ENCODE measurements around the gene PRKAB1. TPM values are rescaled to one million over a fixed set of nuclear protein-coding genes. Genes with fewer than 3 reads are reported as not detected.

The PRKAB1 gene
- total RNA-seq, 1 experiment from 2014 or later = 37.3 TPM

DNA sequence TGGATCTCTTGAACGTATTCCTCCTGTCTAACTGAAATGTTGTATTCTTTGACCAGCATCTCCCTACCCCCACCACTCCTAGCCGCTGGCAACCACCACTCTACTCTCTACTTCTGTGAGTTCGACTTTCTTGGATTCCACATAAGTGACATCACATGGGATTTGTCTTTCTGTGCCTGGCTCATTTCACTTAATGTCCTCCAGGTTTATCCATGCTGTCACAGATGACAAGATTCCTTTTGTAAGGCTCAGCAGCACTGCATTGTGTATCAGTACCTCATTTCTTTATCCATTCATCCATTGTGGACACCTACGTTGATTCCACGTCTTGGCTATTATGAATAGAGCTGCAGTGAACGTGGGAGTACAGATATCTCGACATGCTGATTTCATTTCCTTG lies 10.5 kb downstream of the PRKAB1 start:
- POLR2A ChIA-PET = no interaction called here
- no peak overlapping the region for H3K4me3 Mint-ChIP-seq (ENCODE audit: unreplicated experiment)
- no peaks in the 10 kb centered on the region for H3K9me3 Mint-ChIP-seq (ENCODE audit: unreplicated experiment)
- intact Hi-C loops (cut with micrococcal nuclease; ENCODE audit: unreplicated experiment) = no loop called here
- CTCF ChIA-PET = no interaction called here
- Histone ChIP-seq H3K9me3 (no peaks in the 10 kb centered on the region), H3K27me3 (replicated peaks; ENCODE audit: control insufficient read depth, insufficient read depth, low read length) (no peaks in the 10 kb centered on the region), H3K4me3 (ENCODE audit: low read depth, low read length) (no peak overlapping the region), H3K4me1 (peaks cover 4% of the 10 kb centered on the region), H3K36me3 (ENCODE audit: control insufficient read depth, insufficient read depth, low read length) (peaks cover 4% of the 10 kb centered on the region)
- H3K27ac Mint-ChIP-seq (ENCODE audit: unreplicated experiment) = no peak overlapping the region
- H3K36me3 Mint-ChIP-seq (ENCODE audit: insufficient read depth, unreplicated experiment) = peaks cover 71% of the 10 kb centered on the region
- no peaks in the 10 kb centered on the region for H3K27me3 Mint-ChIP-seq (ENCODE audit: insufficient read depth, unreplicated experiment)
- H3K4me1 Mint-ChIP-seq (ENCODE audit: low read depth, unreplicated experiment) = no peaks in the 10 kb centered on the region
- TF ChIP-seq, protein P1, sequence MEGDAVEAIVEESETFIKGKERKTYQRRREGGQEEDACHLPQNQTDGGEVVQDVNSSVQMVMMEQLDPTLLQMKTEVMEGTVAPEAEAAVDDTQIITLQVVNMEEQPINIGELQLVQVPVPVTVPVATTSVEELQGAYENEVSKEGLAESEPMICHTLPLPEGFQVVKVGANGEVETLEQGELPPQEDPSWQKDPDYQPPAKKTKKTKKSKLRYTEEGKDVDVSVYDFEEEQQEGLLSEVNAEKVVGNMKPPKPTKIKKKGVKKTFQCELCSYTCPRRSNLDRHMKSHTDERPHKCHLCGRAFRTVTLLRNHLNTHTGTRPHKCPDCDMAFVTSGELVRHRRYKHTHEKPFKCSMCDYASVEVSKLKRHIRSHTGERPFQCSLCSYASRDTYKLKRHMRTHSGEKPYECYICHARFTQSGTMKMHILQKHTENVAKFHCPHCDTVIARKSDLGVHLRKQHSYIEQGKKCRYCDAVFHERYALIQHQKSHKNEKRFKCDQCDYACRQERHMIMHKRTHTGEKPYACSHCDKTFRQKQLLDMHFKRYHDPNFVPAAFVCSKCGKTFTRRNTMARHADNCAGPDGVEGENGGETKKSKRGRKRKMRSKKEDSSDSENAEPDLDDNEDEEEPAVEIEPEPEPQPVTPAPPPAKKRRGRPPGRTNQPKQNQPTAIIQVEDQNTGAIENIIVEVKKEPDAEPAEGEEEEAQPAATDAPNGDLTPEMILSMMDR (IDR thresholded peaks at IDR 0.05; ENCODE audit: insufficient read depth in 1 of 2, low read depth in 1 of 2, low read length in 1 of 2, severe bottlenecking in 1 of 2, unreplicated experiment in 1 of 2) = no peak
- no TSS peak for BruUV-seq (replicated peaks)
- DNase-seq = no peak

DNA sequence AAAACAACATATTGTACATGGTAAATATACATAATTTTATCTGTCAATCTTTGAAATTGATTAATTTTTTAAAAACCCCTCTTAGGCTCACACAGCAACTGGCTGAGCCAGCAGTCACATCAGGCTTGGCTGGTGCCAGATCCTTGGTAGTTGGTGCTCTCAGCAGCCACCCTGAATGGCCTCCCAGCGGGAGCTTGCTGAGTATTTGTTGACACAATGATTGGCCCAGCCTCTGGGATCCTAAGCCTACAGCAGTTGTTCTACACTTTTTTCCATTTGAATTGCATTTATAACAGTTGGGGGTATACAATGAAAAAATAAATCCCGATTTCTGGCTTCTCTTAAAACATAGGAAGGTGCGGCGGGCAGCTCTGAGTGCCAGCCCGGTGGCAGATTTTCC lies 11.1 kb downstream of the PRKAB1 start:
- POLR2A ChIA-PET = no interaction called here
- no peak for DNase-seq
- no peaks in the 10 kb centered on the region for H3K27me3 ChIP-seq (replicated peaks; ENCODE audit: control insufficient read depth, insufficient read depth, low read length)
- no peaks in the 10 kb centered on the region for H3K4me1 Mint-ChIP-seq (ENCODE audit: low read depth, unreplicated experiment)
- peaks cover 11% of the 10 kb centered on the region for H3K4me1 ChIP-seq
- no peaks in the 10 kb centered on the region for H3K9me3 Mint-ChIP-seq (ENCODE audit: unreplicated experiment)
- H3K27me3 Mint-ChIP-seq (ENCODE audit: insufficient read depth, unreplicated experiment) = no peaks in the 10 kb centered on the region
- H3K4me3 ChIP-seq (ENCODE audit: low read depth, low read length) = no peak overlapping the region
- H3K36me3 Mint-ChIP-seq (ENCODE audit: insufficient read depth, unreplicated experiment) = peaks cover 64% of the 10 kb centered on the region
- H3K27ac Mint-ChIP-seq (ENCODE audit: unreplicated experiment) = no peak overlapping the region
- CTCF ChIA-PET = no interaction called here
- no TSS peak for BruUV-seq (replicated peaks)
- no peak overlapping the region for H3K4me3 Mint-ChIP-seq (ENCODE audit: unreplicated experiment)
- H3K36me3 ChIP-seq (ENCODE audit: control insufficient read depth, insufficient read depth, low read length) = peaks cover 2% of the 10 kb centered on the region
- no peaks in the 10 kb centered on the region for H3K9me3 ChIP-seq
- TF ChIP-seq, protein P1 (IDR thresholded peaks at IDR 0.05; ENCODE audit: insufficient read depth in 1 of 2, low read depth in 1 of 2, low read length in 1 of 2, severe bottlenecking in 1 of 2, unreplicated experiment in 1 of 2) = no peak
- intact Hi-C loops (cut with micrococcal nuclease; ENCODE audit: unreplicated experiment) = no loop called here

DNA sequence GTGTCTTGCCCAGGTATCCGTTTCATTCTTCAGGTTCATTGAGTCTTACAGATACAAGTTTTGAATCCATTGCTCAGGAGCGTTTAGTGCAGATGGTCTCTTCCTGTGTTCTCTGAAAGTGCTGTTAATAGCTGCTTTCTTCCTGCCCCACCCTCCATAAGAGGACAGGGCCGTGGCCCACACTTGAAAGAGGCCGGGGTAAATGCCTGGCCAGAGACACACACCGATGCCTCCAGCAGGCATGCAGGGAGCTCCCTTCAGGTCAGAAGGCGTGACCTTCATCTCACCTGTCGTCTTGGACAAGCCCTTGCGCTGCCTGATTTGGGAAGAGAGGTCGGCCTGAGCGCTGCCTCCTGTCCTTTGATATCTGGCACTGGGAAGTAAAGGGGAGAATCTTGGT lies 11.6 kb downstream of the PRKAB1 start:
- Histone ChIP-seq H3K4me3 (ENCODE audit: low read depth, low read length) (no peak overlapping the region), H3K27me3 (replicated peaks; ENCODE audit: control insufficient read depth, insufficient read depth, low read length) (no peaks in the 10 kb centered on the region), H3K36me3 (ENCODE audit: control insufficient read depth, insufficient read depth, low read length) (peaks cover 2% of the 10 kb centered on the region; the same call in 1 of the 2 replicates), H3K9me3 (no peaks in the 10 kb centered on the region), H3K4me1 (peaks cover 15% of the 10 kb centered on the region)
- Mint-ChIP-seq H3K4me1 (ENCODE audit: low read depth, unreplicated experiment) (no peaks in the 10 kb centered on the region), H3K27me3 (ENCODE audit: insufficient read depth, unreplicated experiment) (no peaks in the 10 kb centered on the region), H3K9me3 (ENCODE audit: unreplicated experiment) (no peaks in the 10 kb centered on the region), H3K27ac (ENCODE audit: unreplicated experiment) (no peak overlapping the region), H3K36me3 (ENCODE audit: insufficient read depth, unreplicated experiment) (peaks cover 60% of the 10 kb centered on the region), H3K4me3 (ENCODE audit: unreplicated experiment) (no peak overlapping the region)
- DNase-seq = no peak
- ChIA-PET POLR2A (no interaction called here), CTCF (interaction anchor here (0.5 kb wide), 1 partner anchor 24 kb away, joined by 3 read pairs; no protein-coding TSS in a partner anchor)
- TF ChIP-seq, protein P1 (IDR thresholded peaks at IDR 0.05; ENCODE audit: insufficient read depth in 1 of 2, low read depth in 1 of 2, low read length in 1 of 2, severe bottlenecking in 1 of 2, unreplicated experiment in 1 of 2) = no peak
- BruUV-seq (replicated peaks) = no TSS peak
- intact Hi-C loops (cut with micrococcal nuclease; ENCODE audit: unreplicated experiment) = no loop called here
